ENCODE measurements around the gene TSNAXIP1.

- TF ChIP-seq EZH2 (IDR thresholded peaks at IDR 0.05; ENCODE audit: borderline replicate concordance, insufficient read depth, low read depth, low read length, poor library complexity, severe bottlenecking) (no peak), CTCF (IDR thresholded peaks at IDR 0.05) (no peak)
Observed at GRCh38 chr16:67855789-67856188, 49.1 kb downstream of the TSNAXIP1 start.

All from B cell (primary cell).